HG02588 (cell line): ENCODE data around the gene ERN1.

ENCODE experiments used
- ATAC-seq: cut with Tn5 transposase; IDR thresholded peaks from one replicate; pipeline ENCODE4 v1.9.1; 2021; ENCODE audit warnings: mild to moderate bottlenecking, moderate library complexity; ENCODE audit not compliant: unreplicated experiment

Gene ERN1

GRCh38 chr17:64145751-64146417 lies 15.9 kb upstream of the ERN1 start:
- peak; percentile 94 for ATAC-seq

- ATAC-seq = peak; percentile 7
Observed at GRCh38 chr17:64145375-64145750, 15.4 kb upstream of the ERN1 start.

GRCh38 chr17:64139542-64139941 lies 9.6 kb upstream of the ERN1 start:
- no peak for ATAC-seq

GRCh38 chr17:64138441-64138840 lies 8.5 kb upstream of the ERN1 start:
- no peak for ATAC-seq

GRCh38 chr17:64135000-64135399 lies 5.1 kb upstream of the ERN1 start:
- no peak for ATAC-seq

GRCh38 chr17:64134216-64134970 lies 4.4 kb upstream of the ERN1 start:
- ATAC-seq = no peak

GRCh38 chr17:64133546-64134215 lies 3.7 kb upstream of the ERN1 start:
- no peak for ATAC-seq

- no peak for ATAC-seq
Observed at GRCh38 chr17:64131606-64132270, 1.8 kb upstream of the ERN1 start.

- ATAC-seq = peak; percentile 18
Observed at GRCh38 chr17:64130559-64131001, 636 bp upstream of the ERN1 start.

GRCh38 chr17:64129515-64129764 lies 504 bp downstream of the ERN1 start:
- ATAC-seq = no peak

- no peak for ATAC-seq
Observed at GRCh38 chr17:64128787-64129514, 993 bp downstream of the ERN1 start.

- ATAC-seq = no peak
Observed at GRCh38 chr17:64126918-64127317, 3.0 kb downstream of the ERN1 start.

- ATAC-seq = no peak
Observed at GRCh38 chr17:64125937-64126336, 4.0 kb downstream of the ERN1 start.

GRCh38 chr17:64124609-64125008 lies 5.3 kb downstream of the ERN1 start:
- ATAC-seq = no peak

- ATAC-seq = no peak
Observed at GRCh38 chr17:64123114-64123513, 6.8 kb downstream of the ERN1 start.

- ATAC-seq = peak; percentile 74
Observed at GRCh38 chr17:64120972-64121786, 8.8 kb downstream of the ERN1 start.

- no peak for ATAC-seq
Observed at GRCh38 chr17:64120159-64120810, 9.7 kb downstream of the ERN1 start.

GRCh38 chr17:64117981-64118979 lies 11.7 kb downstream of the ERN1 start:
- no peak for ATAC-seq
